ENCODE results near the gene AIMP2.
"Not testable (repeated sequence)": the region's sequence is repeated elsewhere in the genome, so short reads cannot be mapped to it uniquely, and the experiment has no call there.

- not testable (repeated sequence) for TF ChIP-seq CTCF (IDR thresholded peaks at IDR 0.05 in 2 of 3, conservative IDR thresholded peaks at IDR 0.05 in 1 of 3; ENCODE audit: borderline replicate concordance in 1 of 3, insufficient read depth in 1 of 3, low read depth in 2 of 3, low read length in 2 of 3); POLR2A (IDR thresholded peaks at IDR 0.05; ENCODE audit: borderline replicate concordance, extremely low read depth, insufficient read depth, insufficient read length); ZNF274 (IDR thresholded peaks at IDR 0.05; ENCODE audit: low read depth, low read length); EGR1 (IDR thresholded peaks at IDR 0.05; ENCODE audit: low read depth); RAD21 (IDR thresholded peaks at IDR 0.05; ENCODE audit: low read depth); POLR2AphosphoS5 (IDR thresholded peaks at IDR 0.05; ENCODE audit: low read depth, low read length); EZH2 (IDR thresholded peaks at IDR 0.05); SP1 (IDR thresholded peaks at IDR 0.05; ENCODE audit: low read depth)
Measured at GRCh38 chr7:5963810-5964209, 45.3 kb upstream of the AIMP2 start.
